GM21526 (cell line): Measurements from ENCODE around the gene ALDH6A1.
"Not testable (repeated sequence)": the region's sequence is repeated elsewhere in the genome, so short reads cannot be mapped to it uniquely, and the experiment has no call there.

Experiments used
- ATAC-seq: cut with Tn5 transposase; IDR thresholded peaks from one replicate; pipeline ENCODE4 v1.9.1; 2021; ENCODE audit warnings: moderate library complexity; ENCODE audit not compliant: unreplicated experiment, low FRiP score

ALDH6A1 gene

DNA sequence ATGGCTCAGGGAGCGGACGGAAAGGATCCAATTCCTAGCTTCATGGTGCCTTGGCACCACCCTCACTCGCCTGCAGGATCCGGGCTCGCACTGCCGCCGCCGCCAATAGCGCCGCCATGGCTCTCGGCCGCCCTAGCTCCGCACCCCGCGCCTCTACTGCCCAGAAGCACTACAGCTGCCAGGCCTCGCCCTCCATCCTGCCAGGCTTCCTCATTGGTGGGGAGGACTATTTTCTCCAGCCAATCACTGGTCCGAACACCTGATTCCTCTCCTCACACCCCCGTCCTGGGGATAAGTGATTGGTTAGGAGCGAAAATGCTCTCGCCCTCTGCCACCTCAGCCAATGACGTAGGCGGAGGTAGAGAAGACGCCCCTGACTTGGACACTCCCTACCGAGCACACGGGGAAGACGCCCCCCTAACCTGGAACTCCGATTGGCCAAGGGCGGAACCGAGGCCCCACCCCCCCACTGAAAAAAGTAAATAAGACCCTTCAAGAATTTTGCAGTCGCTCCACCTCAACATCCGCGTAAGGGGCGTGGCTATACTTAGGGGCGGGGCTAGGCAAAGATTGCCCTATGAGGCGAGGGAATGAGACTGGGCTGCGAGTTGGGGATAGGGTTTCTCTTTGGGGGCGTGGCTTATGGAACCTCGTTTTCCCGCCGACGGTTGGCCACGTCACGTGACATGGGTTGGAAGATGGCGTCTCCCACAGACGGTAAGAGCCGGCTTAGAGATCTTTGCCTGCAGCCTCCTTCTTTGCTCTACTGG is at the start of gene ALDH6A1, which contains the start of gene LIN52:
TSS of gene ALDH6A1 (minus strand) at position 177 of the 770 bp plus-strand sequence. CDS start at position 118, 59 bp downstream.
TSS of gene LIN52 (plus strand) at position 680 of the 770 bp plus-strand sequence. CDS start at position 699, 19 bp downstream.
- peak; percentile 89 for ATAC-seq

GRCh38 chr14:74127634-74128033 is 43.4 kb upstream of the ALDH6A1 start:
- no peak for ATAC-seq

GRCh38 chr14:74126315-74127013 is 42.2 kb upstream of the ALDH6A1 start:
- no peak for ATAC-seq

GRCh38 chr14:74125487-74125886 is 41.2 kb upstream of the ALDH6A1 start:
- not testable (repeated sequence) for ATAC-seq

GRCh38 chr14:74111395-74112216 is 27.4 kb upstream of the ALDH6A1 start:
- ATAC-seq = not testable (repeated sequence)

GRCh38 chr14:74109369-74109768 is 25.1 kb upstream of the ALDH6A1 start:
- ATAC-seq = no peak

DNA sequence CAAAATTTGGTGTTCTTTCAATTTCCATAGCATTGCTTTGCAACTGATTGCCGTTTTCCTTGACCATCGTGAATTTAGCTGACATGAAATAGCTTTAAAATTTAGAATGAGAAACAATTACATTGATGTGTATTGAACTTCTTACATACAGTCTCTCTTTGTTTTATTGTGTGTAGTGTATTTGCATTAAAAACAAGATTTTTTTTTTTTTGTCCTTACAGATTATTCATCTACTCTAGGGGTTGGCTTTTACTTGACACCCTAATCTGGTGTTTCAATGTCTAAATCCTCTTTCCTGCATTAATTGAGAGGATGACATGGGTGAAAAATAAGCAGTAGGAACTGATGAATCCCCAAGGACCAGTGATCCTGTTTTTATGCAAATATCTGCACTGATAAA is 21.1 kb upstream of the ALDH6A1 start:
- no peak for ATAC-seq

- ATAC-seq = no peak
Observed at GRCh38 chr14:74089251-74090020, 5.2 kb upstream of the ALDH6A1 start.

DNA sequence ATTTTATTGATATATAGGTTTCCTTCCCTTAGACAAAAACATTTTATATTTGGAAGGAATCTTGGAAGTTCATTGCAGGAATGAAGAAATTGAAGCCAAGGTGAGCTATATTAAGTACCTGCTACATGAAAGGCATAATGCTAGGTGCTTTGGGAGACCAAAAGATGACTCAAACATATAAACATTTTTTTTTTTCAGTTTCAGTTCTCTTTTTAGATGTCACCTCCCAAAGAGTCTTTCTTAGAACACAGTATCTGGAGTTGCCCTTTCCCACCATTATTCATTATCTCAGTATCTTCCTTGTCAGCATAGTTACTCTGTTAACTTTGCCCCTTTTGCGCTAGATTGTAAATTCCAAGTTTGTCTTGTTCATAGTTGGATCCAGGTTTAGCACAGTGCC is 1.6 kb upstream of the ALDH6A1 start:
- ATAC-seq = no peak

GRCh38 chr14:74085047-74085637 is 889 bp upstream of the ALDH6A1 start:
- ATAC-seq = peak; percentile 5

GRCh38 chr14:74083784-74084276 is 423 bp downstream of the ALDH6A1 start:
- no peak for ATAC-seq

DNA sequence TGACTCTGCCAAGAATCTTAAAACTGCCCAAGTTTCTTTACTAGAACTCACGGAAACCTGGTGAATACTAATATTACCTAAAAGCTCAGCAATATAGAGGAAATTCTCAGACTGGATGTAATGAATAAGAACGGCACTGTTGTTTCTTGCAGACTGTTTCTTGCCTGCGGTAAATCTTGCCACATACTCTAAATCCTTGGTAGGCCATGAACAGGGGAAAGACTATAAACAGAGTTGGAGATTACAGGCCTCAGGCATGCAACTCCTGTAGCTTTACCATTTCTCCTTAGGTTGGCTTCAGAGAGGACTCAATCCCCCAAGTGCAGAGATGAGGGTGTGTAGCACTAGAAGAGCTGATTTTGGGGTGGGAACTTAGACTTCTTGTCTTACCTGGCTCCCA is 1.1 kb downstream of the ALDH6A1 start:
- ATAC-seq = no peak

- ATAC-seq = no peak
Observed at GRCh38 chr14:74081491-74081890, 2.8 kb downstream of the ALDH6A1 start.

DNA sequence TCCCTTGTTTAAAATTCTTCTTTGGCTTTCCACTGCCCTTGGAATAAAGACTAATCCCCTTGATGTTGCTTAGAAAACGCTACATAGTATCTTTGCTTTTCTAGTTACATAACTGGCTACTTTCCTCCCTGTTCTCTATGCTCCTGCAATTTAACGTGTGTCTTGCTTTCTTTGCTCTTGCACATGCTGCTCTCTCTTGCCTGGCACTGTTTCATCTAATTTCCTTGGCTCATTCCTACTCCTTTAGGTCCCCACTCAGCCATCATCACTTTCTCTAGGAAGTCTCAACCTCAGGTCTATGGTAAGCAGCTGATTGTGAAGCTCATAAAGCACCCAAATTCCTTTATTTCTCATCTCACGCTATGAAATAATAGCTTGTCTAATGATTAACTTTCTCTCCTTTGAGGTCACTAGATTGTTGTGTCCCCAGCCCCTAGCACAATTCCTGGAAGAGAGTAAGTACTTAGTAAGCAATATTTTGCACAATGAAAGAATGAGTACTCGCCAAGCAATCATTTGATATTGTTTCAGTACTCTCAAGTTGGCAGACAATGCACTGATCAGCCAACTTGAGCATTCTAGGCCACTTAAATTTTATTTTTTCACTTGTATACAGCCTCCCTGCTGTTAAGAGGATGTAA is 3.3 kb downstream of the ALDH6A1 start:
- no peak for ATAC-seq

DNA sequence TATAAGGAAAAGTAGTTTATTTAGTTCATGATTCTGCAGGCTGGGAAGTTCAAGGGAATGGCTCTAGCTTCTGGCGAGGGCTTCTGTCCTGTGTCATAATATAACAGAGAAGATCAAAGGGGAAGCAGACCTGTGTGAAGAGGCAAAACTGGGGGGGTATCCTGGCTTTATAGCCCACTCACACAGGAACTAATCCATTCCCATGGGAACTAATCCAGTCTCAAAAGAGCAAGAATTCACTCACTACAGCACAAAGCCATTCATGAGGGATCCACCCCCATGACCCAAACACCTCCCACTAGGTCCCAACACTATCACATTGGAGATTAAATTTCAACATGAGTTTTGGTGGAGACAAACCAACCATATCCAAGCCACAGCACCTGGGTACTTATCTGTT is 6.9 kb downstream of the ALDH6A1 start:
- no peak for ATAC-seq

DNA sequence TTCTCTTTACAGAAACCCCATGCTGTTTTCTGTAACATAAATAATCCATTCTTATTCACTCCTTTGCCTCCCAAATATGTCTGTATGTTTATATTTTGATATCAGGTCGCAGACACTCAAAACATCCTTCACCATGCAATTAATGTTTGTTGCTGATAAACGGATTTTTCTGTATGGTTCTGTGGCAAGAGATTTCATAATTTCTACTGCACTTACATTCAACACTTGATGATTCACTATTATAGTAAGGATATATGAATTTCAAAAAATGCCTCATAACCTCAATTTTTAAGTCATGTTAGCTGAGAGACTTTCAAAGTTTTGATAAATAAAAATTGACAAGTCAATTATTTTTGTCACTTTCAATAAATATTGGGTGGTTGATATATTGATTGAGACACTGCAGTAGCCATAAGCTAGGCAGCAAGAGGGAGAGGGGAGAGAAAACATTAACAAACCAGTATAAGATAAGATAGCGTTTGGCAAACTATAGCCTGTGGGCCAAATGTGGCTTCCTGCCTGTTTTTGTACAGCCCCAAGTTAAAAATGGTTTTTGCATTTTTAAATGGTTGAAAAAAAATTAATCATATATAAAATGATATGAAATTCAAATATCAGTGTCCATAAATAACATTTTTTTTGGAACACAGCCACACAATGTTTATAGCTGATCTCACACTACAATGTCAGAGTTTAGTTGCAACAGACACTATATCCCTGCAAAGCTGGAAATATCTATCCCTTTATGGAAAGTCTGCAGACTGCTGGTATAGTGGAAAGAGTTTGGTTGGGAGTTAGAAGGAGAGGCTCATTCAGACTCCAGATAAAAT is 18.3 kb downstream of the ALDH6A1 start:
- ATAC-seq = no peak

DNA sequence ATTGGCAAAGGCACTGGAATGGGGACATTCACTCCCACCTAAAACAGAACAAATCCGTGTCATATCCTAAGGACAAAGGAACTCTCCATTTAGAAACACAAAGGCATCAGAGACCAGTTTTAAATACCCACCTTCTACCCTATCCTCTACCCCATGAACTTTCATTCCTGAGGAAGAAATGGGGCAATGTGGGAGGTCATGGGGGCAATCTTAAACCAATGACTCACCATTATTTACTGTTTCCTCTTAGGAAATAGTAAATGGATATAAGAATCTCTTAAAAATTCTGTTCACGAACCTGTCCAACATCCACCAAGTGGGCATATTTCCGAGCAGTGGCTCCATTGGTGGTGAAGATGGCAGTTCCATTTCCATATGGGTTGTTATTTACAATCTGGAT is 19.4 kb downstream of the ALDH6A1 start:
- ATAC-seq = no peak

- no peak for ATAC-seq
Observed at GRCh38 chr14:74064426-74064825, 19.8 kb downstream of the ALDH6A1 start.
